IMR-90 (cell line): ENCODE measurements around the gene DNAJA4. TPM values are rescaled to one million over a fixed set of nuclear protein-coding genes. Genes with fewer than 3 reads are reported as not detected.

Experiments used
- ATAC-seq: fragments of 200-7000 bp; cut with Tn5 transposase; 2 replicates; pipeline ENCODE4 v1.9.1; 2020; ENCODE audit warnings: low read depth, mild to moderate bottlenecking, moderate library complexity
- BruUV-seq: library from RNA; stranded (reverse); fragments of 400-500 nt; replicated peaks from 2 replicates; lab custom pipeline; 2021; lab: Mats Ljungman, UMichigan
- CTCF ChIA-PET: fragments of 300-600 bp; formaldehyde crosslinking; extraction: SDS; loops from one replicate; lab custom pipeline; 2021; ENCODE audit warnings: antibody characterized with exemption; lab: Yijun Ruan, JAX
- POLR2A ChIA-PET: fragments of 300-600 bp; sonication (Branson Sonifier 250); formaldehyde crosslinking; loops from one replicate; lab custom pipeline; 2022; ENCODE audit warnings: antibody characterized with exemption; ENCODE audit not compliant: unreplicated experiment; lab: Charles Lee
- DNase-seq: peaks from one replicate; pipeline ENCODE4 v3.0.0; 2013
- H2AFZ ChIP-seq: replicated peaks from 2 replicates; pipeline ENCODE3; 2013; ENCODE audit warnings: low read length, mild to moderate bottlenecking; ENCODE audit not compliant: poor library complexity
- H2AK5ac ChIP-seq: 2 replicates; pipeline ENCODE4 v1.6.1; 2013; ENCODE audit warnings: low read depth, low read length, inconsistent platforms
- H2AK9ac ChIP-seq: replicated peaks from 2 replicates; pipeline ENCODE3; 2013; ENCODE audit warnings: mild to moderate bottlenecking, low read depth, low read length, moderate library complexity; ENCODE audit not compliant: poor library complexity
- H2BK120ac ChIP-seq: 2 replicates; pipeline ENCODE4 v1.6.1; 2013; ENCODE audit warnings: low read depth, low read length, inconsistent platforms
- H2BK15ac ChIP-seq: 3 replicates; pipeline ENCODE4 v1.6.1; 2013; ENCODE audit warnings: low read depth, low read length, inconsistent platforms
- H2BK20ac ChIP-seq: 2 replicates; pipeline ENCODE4 v1.6.1; 2013; ENCODE audit warnings: low read depth, mild to moderate bottlenecking, inconsistent platforms, low read length, moderate library complexity
- H2BK5ac ChIP-seq: 2 replicates; pipeline ENCODE4 v1.6.1; 2013; ENCODE audit warnings: mild to moderate bottlenecking, low read depth, low read length, inconsistent platforms; ENCODE audit not compliant: poor library complexity, severe bottlenecking
- H3K14ac ChIP-seq: replicated peaks from 2 replicates; pipeline ENCODE4 v1.6.1; 2013; ENCODE audit warnings: low read depth, low read length, inconsistent platforms
- H3K18ac ChIP-seq: 2 replicates; pipeline ENCODE4 v1.6.1; 2013; ENCODE audit warnings: low read depth, low read length, control low read depth
- H3K23ac ChIP-seq: 2 replicates; pipeline ENCODE4 v1.6.1; 2013; ENCODE audit warnings: low read depth, low read length, inconsistent platforms
- H3K27ac ChIP-seq: 2 replicates; pipeline ENCODE4 v1.5.1; 2013; ENCODE audit warnings: mild to moderate bottlenecking, control low read depth, low read length; ENCODE audit not compliant: insufficient read depth
- H3K27me3 ChIP-seq: 2 replicates; pipeline ENCODE4 v1.6.1; 2013; ENCODE audit warnings: low read length; ENCODE audit not compliant: control insufficient read depth, insufficient read depth
- H3K36me3 ChIP-seq: 2 replicates; pipeline ENCODE4 v1.6.1; 2013; ENCODE audit warnings: low read length, mixed read lengths; ENCODE audit not compliant: control insufficient read depth, insufficient read depth
- H3K4ac ChIP-seq: 2 replicates; pipeline ENCODE4 v1.6.1; 2013; ENCODE audit warnings: low read depth, low read length, inconsistent platforms
- H3K4me1 ChIP-seq: 2 replicates; pipeline ENCODE4 v1.6.1; 2013; ENCODE audit warnings: low read length, mixed read lengths; ENCODE audit not compliant: control insufficient read depth, insufficient read depth
- H3K4me2 ChIP-seq: 2 replicates; pipeline ENCODE4 v1.6.1; 2013; ENCODE audit warnings: low read depth, mild to moderate bottlenecking, control low read depth, low read length, moderate library complexity
- H3K4me3 ChIP-seq: 2 replicates; pipeline ENCODE4 v1.5.1; 2013; ENCODE audit warnings: low read depth, mild to moderate bottlenecking, control low read depth, low read length, moderate library complexity; ENCODE audit not compliant: insufficient read depth
- H3K56ac ChIP-seq: 2 replicates; pipeline ENCODE4 v1.6.1; 2013; ENCODE audit warnings: low read length, inconsistent platforms; ENCODE audit not compliant: insufficient read depth; ENCODE audit errors: extremely low read depth
- H3K79me1 ChIP-seq, 2 experiments: 2 replicates each; pipeline ENCODE4 v1.6.1; 2013; ENCODE audit warnings: low read length in 2 of 2, inconsistent platforms in 1 of 2, low read depth in 1 of 2
- H3K9ac ChIP-seq: 2 replicates; pipeline ENCODE4 v1.6.1; 2013; ENCODE audit warnings: low read depth, low read length, control low read depth
- H3K9me1 ChIP-seq: 2 replicates; pipeline ENCODE4 v1.6.1; 2013; ENCODE audit warnings: low read length, inconsistent platforms; ENCODE audit not compliant: insufficient read depth
- H3K9me3 ChIP-seq: 2 replicates; pipeline ENCODE4 v1.6.1; 2013; ENCODE audit warnings: low read length; ENCODE audit not compliant: control insufficient read depth, insufficient read depth
- H4K20me1 ChIP-seq: 2 replicates; pipeline ENCODE4 v1.6.1; 2013; ENCODE audit warnings: low read length, inconsistent platforms; ENCODE audit not compliant: insufficient read depth
- H4K5ac ChIP-seq: 2 replicates; pipeline ENCODE4 v1.6.1; 2013; ENCODE audit warnings: mild to moderate bottlenecking, low read depth, low read length, control low read depth
- H4K8ac ChIP-seq, 2 experiments: 2 replicates each; pipeline ENCODE4 v1.6.1; 2013; ENCODE audit warnings: low read depth in 2 of 2, low read length in 2 of 2, control low read depth in 1 of 2, inconsistent platforms in 1 of 2
- H4K91ac ChIP-seq: 2 replicates; pipeline ENCODE4 v1.6.1; 2013; ENCODE audit warnings: low read depth, low read length, inconsistent platforms; ENCODE audit not compliant: insufficient read depth
- BHLHE40 ChIP-seq: fragments of 150-350 bp; IDR thresholded peaks from 2 replicates; pipeline ENCODE4 v1.6.1; 2016; ENCODE audit warnings: mild to moderate bottlenecking, low read depth, low read length
- CEBPB ChIP-seq: IDR thresholded peaks from 2 replicates; pipeline ENCODE4 v1.6.1; 2012; ENCODE audit warnings: low read depth, low read length, improper control_type of control experiment
- CHD1 ChIP-seq: IDR thresholded peaks from 2 replicates; pipeline ENCODE4 v1.6.1; 2012; ENCODE audit warnings: low read depth, low read length, improper control_type of control experiment
- ELK1 ChIP-seq: fragments of 150-350 bp; IDR thresholded peaks from 2 replicates; pipeline ENCODE4 v1.6.1; 2016; ENCODE audit warnings: low read depth, mild to moderate bottlenecking, low read length, moderate library complexity, borderline replicate concordance
- FOS ChIP-seq: fragments of 150-350 bp; IDR thresholded peaks from 2 replicates; pipeline ENCODE4 v1.6.1; 2016; ENCODE audit warnings: low read depth, low read length
- MAFK ChIP-seq: IDR thresholded peaks from 2 replicates; pipeline ENCODE4 v1.6.1; 2012; ENCODE audit warnings: low read depth, low read length, improper control_type of control experiment
- MXI1 ChIP-seq: IDR thresholded peaks from 2 replicates; pipeline ENCODE4 v1.6.1; 2012; ENCODE audit warnings: low read depth, mild to moderate bottlenecking, low read length, moderate library complexity, borderline replicate concordance
- NFE2L2 ChIP-seq: fragments of 150-350 bp; IDR thresholded peaks from 2 replicates; pipeline ENCODE4 v1.6.1; 2016; ENCODE audit warnings: low read depth, mild to moderate bottlenecking, low read length
- POLR2A ChIP-seq: IDR thresholded peaks from 2 replicates; pipeline ENCODE4 v1.6.1; 2012; ENCODE audit warnings: mild to moderate bottlenecking, low read depth, low read length
- RCOR1 ChIP-seq: IDR thresholded peaks from 2 replicates; pipeline ENCODE4 v1.6.1; 2012; ENCODE audit warnings: mild to moderate bottlenecking, low read length, improper control_type of control experiment; ENCODE audit not compliant: insufficient replicate concordance
- WGBS, 2 experiments: methylation state at CpG; one replicate each; pipeline versions ENCODE4 v1.1.5 to v1.1.7; 2013; ENCODE audit warnings: missing lambda C conversion rate in 2 of 2; ENCODE audit not compliant: insufficient read length in 1 of 2; ENCODE audit errors: extremely low coverage in 2 of 2; 5-methylcytosine and 5-hydroxymethylcytosine counted together
- dilution Hi-C: fragments of 300-500 bp; cut with HindIII; formaldehyde crosslinking; loops from one replicate; pipeline ENCODE4 v1.14.3; 2018; ENCODE audit warnings: low sequenced_read_pairs; ENCODE audit not compliant: unreplicated experiment
- in situ Hi-C: fragments of 300-500 bp; cut with MboI; formaldehyde crosslinking; loops from 3 replicates; pipeline ENCODE4 v1.14.3; 2019; ENCODE audit warnings: low sequenced_read_pairs, inconsistent platforms, mixed read lengths
- intact Hi-C: fragments of 100-400 bp; cut with micrococcal nuclease; formaldehyde crosslinking; loops from 2 replicates; pipeline ENCODE4 v1.10.0; 2022
- polyA plus RNA-seq, 3 experiments: library from polyadenylated mRNA; depleted of rRNA; stranded (reverse); fragments of >200 nt; gene quantifications; 2 replicates each; pipeline ENCODE4 v1.2.3, GENCODE V29; 2012; ENCODE audit warnings: low replicate concordance in 1 of 3
- total RNA-seq: library from RNA; depleted of rRNA; stranded (reverse); fragments of >200 nt; gene quantifications from 2 replicates; pipeline ENCODE4 v1.2.3, GENCODE V29; 2012
- TF ChIP-seq, protein P1 (sequence below): conservative IDR thresholded peaks from 2 replicates; pipeline ENCODE4 v1.5.1; 2012; ENCODE audit warnings: mild to moderate bottlenecking, low read depth, low read length, improper control_type of control experiment

Gene DNAJA4
- total and polyA plus RNA-seq, 2 of the 4 experiments (the other 2 are of a cell fraction) = 0.18 to 0.32 TPM

- Histone ChIP-seq H3K9ac (no peak overlapping the region), H2BK120ac (no peak overlapping the region), H3K27me3 (peaks cover 24% of the 10 kb centered on the region), H3K56ac (no peak overlapping the region), H4K20me1 (no peaks in the 10 kb centered on the region), H3K23ac (no peak overlapping the region), H4K91ac (no peak overlapping the region), H2AK9ac (no peak overlapping the region), H3K4me2 (no peak overlapping the region), H2AFZ (no peak overlapping the region), H3K14ac (no peak overlapping the region), H3K18ac (no peak overlapping the region), H3K4me1 (no peaks in the 10 kb centered on the region), H3K36me3 (no peaks in the 10 kb centered on the region), H3K4ac (no peak overlapping the region), H3K4me3 (no peak overlapping the region), H3K27ac (no peak overlapping the region), H2BK20ac (no peak overlapping the region), H2BK15ac (no peak overlapping the region), H2AK5ac (no peak overlapping the region), H3K79me1 (no peaks in the 10 kb centered on the region), H4K8ac (no peak overlapping the region), H4K5ac (no peak overlapping the region), H3K9me1 (no peaks in the 10 kb centered on the region), H2BK5ac (no peak overlapping the region), H3K9me3 (peaks cover 1% of the 10 kb centered on the region; the same call in 1 of the 2 replicates)
- TF ChIP-seq, protein P1, sequence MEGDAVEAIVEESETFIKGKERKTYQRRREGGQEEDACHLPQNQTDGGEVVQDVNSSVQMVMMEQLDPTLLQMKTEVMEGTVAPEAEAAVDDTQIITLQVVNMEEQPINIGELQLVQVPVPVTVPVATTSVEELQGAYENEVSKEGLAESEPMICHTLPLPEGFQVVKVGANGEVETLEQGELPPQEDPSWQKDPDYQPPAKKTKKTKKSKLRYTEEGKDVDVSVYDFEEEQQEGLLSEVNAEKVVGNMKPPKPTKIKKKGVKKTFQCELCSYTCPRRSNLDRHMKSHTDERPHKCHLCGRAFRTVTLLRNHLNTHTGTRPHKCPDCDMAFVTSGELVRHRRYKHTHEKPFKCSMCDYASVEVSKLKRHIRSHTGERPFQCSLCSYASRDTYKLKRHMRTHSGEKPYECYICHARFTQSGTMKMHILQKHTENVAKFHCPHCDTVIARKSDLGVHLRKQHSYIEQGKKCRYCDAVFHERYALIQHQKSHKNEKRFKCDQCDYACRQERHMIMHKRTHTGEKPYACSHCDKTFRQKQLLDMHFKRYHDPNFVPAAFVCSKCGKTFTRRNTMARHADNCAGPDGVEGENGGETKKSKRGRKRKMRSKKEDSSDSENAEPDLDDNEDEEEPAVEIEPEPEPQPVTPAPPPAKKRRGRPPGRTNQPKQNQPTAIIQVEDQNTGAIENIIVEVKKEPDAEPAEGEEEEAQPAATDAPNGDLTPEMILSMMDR = no peak
- no peak for TF ChIP-seq CEBPB
- no peak for TF ChIP-seq MAFK
- TF ChIP-seq MXI1 = no peak
- no peak for TF ChIP-seq RCOR1
- no peak for TF ChIP-seq BHLHE40
- no peak for TF ChIP-seq FOS
- no peak for TF ChIP-seq NFE2L2
- TF ChIP-seq POLR2A = no peak
- no peak for TF ChIP-seq CHD1
- TF ChIP-seq ELK1 = no peak
- ChIA-PET CTCF (no interaction called here), POLR2A (no interaction called here)
- in situ Hi-C loops (no loop called here), intact Hi-C loops (no loop called here), dilution Hi-C loops (no loop called here)
- no CpG with 5 or more reads among the region's 1 CpG for WGBS, 2 experiments
- ATAC-seq (no peak), DNase-seq (peak; percentile 6)
- no TSS peak for BruUV-seq
These were observed 43.6 kb upstream of the DNAJA4 start for GRCh38 chr15:78220713-78221112.
